OCI-M1 (cell line): ENCODE measurements around the gene ASXL1.

ENCODE experiments used
- DNase-seq: peaks from one replicate; lab custom pipeline; 2025; lab: John Stamatoyannopoulos, UW

The ASXL1 gene

GRCh38 chr20:32453467-32454163 lies 95.5 kb downstream of the ASXL1 start:
- no peak for DNase-seq

GRCh38 chr20:32454164-32455145 lies 96.3 kb downstream of the ASXL1 start:
- no peak for DNase-seq

GRCh38 chr20:32455171-32455900 lies 97.2 kb downstream of the ASXL1 start:
- DNase-seq = no peak

- DNase-seq = no peak
These were observed 98.0 kb downstream of the ASXL1 start for GRCh38 chr20:32455901-32456701.

- DNase-seq = no peak
These were observed 98.8 kb downstream of the ASXL1 start for GRCh38 chr20:32456869-32457478.

- DNase-seq = no peak
These were observed 99.4 kb downstream of the ASXL1 start for GRCh38 chr20:32457479-32457986.

- no peak for DNase-seq
These were observed 100.1 kb downstream of the ASXL1 start for GRCh38 chr20:32458061-32458836.

- no peak for DNase-seq
These were observed 100.7 kb downstream of the ASXL1 start for GRCh38 chr20:32458837-32459220.

GRCh38 chr20:32460231-32460630 lies 102.1 kb downstream of the ASXL1 start:
- DNase-seq = no peak

GRCh38 chr20:32460683-32461320 lies 102.7 kb downstream of the ASXL1 start:
- DNase-seq = no peak

GRCh38 chr20:32461836-32462600 lies 103.9 kb downstream of the ASXL1 start:
- DNase-seq = no peak

GRCh38 chr20:32462900-32463641 lies 104.9 kb downstream of the ASXL1 start:
- DNase-seq = no peak

GRCh38 chr20:32463642-32464400 lies 105.7 kb downstream of the ASXL1 start:
- DNase-seq = no peak

- DNase-seq = no peak
These were observed 106.4 kb downstream of the ASXL1 start for GRCh38 chr20:32464401-32465091.

- no peak for DNase-seq
These were observed 107.2 kb downstream of the ASXL1 start for GRCh38 chr20:32465092-32465900.
